OCI-LY3 (cell line): ENCODE results near the gene RIMBP3C.
"Not testable (repeated sequence)": the region's sequence is repeated elsewhere in the genome, so short reads cannot be mapped to it uniquely, and the experiment has no call there.

Experiments
- H2AFZ ChIP-seq: fragments of 200-600, 300-600 bp; shearing (Covaris generic); 2 replicates; pipeline ENCODE4 v1.6.0; 2014; ENCODE audit warnings: antibody characterized with exemption, low read depth, low read length
- H3K27ac ChIP-seq: fragments of 200-600, 300-600 bp; sonication (generic); 2 replicates; pipeline ENCODE4 v1.5.1; 2014; ENCODE audit warnings: mild to moderate bottlenecking, low read length, moderate library complexity, mixed read lengths
- H3K27me3 ChIP-seq: fragments of 200-600, 300-600 bp; sonication (generic); 2 replicates; pipeline ENCODE4 v1.6.1; 2014; ENCODE audit warnings: low read depth, low read length, mixed read lengths
- H3K36me3 ChIP-seq: fragments of 200-600, 300-600 bp; sonication (generic); replicated peaks from 2 replicates; pipeline ENCODE3; 2014; ENCODE audit warnings: low read depth, low read length, mixed read lengths
- H3K4me1 ChIP-seq: fragments of 300-600, 200-600 bp; sonication (generic); 2 replicates; pipeline ENCODE4 v1.6.1; 2014; ENCODE audit warnings: low read length, mixed read lengths
- H3K4me2 ChIP-seq: fragments of 200-600, 300-600 bp; sonication (generic); 2 replicates; pipeline ENCODE4 v1.6.1; 2014; ENCODE audit warnings: low read length, mixed read lengths
- H3K4me3 ChIP-seq: fragments of 300-600, 200-600 bp; sonication (generic); 2 replicates; pipeline ENCODE4 v1.5.1; 2014; ENCODE audit warnings: antibody characterized with exemption, mild to moderate bottlenecking, low read length, moderate library complexity
- H3K79me2 ChIP-seq: fragments of 300-600, 200-600 bp; shearing (Covaris generic); 2 replicates; pipeline ENCODE4 v1.6.1; 2014; ENCODE audit warnings: mild to moderate bottlenecking, low read length, mixed read lengths
- H3K9ac ChIP-seq: fragments of 300-600, 200-600 bp; shearing (Covaris generic); 2 replicates; pipeline ENCODE4 v1.6.0; 2014; ENCODE audit warnings: mild to moderate bottlenecking, low read length, moderate library complexity
- H3K9me3 ChIP-seq: fragments of 200-600, 300-600 bp; shearing (Covaris generic); 2 replicates; pipeline ENCODE4 v1.6.1; 2014; ENCODE audit warnings: low read length, mixed read lengths; ENCODE audit not compliant: insufficient read depth
- H4K20me1 ChIP-seq: fragments of 200-600, 300-600 bp; sonication (generic); 2 replicates; pipeline ENCODE4 v1.6.1; 2016; ENCODE audit warnings: low read length, mixed read lengths; ENCODE audit not compliant: insufficient read depth
- EZH2phosphoT487 ChIP-seq: fragments of 200-600 bp; shearing (Covaris generic); IDR thresholded peaks from 2 replicates; pipeline ENCODE4 v1.6.1; 2018; ENCODE audit warnings: antibody characterized with exemption, mixed run types, low read depth
- TF ChIP-seq, protein P1 (sequence below): fragments of 200-600, 300-600 bp; sonication (generic); IDR thresholded peaks from 2 replicates; pipeline ENCODE4 v1.5.1; 2014; ENCODE audit warnings: antibody characterized with exemption, low read length, low read depth

Gene RIMBP3C

GRCh38 chr22:21582801-21583740 lies 31.8 kb upstream of the RIMBP3C start:
- H4K20me1 ChIP-seq, result peaks cover 75% of the 10 kb centered on the region
- H3K9ac ChIP-seq, result no peak overlapping the region
- peaks cover 31% of the 10 kb centered on the region for H3K4me1 ChIP-seq

DNA sequence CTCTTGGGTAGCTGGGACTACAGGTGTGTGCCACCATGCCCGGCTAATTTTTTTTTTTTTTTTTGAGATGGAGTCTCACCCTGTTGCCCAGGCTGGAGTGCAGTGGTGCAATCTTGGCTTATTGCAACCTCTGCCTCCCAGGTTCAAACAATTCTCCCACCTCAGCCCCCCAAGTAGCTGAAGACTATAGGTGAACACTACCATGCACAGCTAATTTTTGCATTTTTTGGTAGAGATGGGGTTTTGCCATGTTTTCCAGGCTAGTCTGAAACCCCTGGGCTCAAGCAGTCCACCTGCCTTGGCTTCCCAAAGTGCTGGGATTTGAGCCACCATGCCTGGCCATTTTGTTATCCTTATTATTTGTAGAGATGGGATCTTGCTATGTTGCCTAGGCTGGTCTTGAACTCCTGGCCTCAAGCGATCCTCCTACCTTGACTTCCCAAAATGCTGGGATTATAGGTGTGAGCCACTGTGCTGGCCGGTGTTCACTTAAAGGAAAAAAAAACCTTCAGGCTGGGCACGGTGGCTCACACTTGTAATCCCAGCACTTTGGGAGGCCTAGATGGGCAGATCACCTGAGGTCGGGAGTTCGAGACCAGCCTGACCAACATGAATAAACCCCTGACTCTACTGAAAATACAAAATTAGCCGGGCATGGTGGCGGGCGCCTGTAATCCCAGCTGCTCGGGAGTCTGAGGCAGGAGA lies 29.9 kb upstream of the RIMBP3C start:
- not testable (repeated sequence) for H3K4me3 ChIP-seq, H3K4me2 ChIP-seq, H3K27ac ChIP-seq, H3K27me3 ChIP-seq, H3K9ac ChIP-seq, H3K9me3 ChIP-seq, H2AFZ ChIP-seq
- Histone ChIP-seq H3K79me2 (peaks cover 100% of the 10 kb centered on the region), H4K20me1 (peaks cover 88% of the 10 kb centered on the region), H3K4me1 (peaks cover 15% of the 10 kb centered on the region), H3K36me3 (peaks cover 27% of the 10 kb centered on the region)

More at GRCh38 chr22:21582801-21583740, 31.8 kb upstream of the RIMBP3C start:
- TF ChIP-seq EZH2phosphoT487, result no peak
- TF ChIP-seq, protein P1, sequence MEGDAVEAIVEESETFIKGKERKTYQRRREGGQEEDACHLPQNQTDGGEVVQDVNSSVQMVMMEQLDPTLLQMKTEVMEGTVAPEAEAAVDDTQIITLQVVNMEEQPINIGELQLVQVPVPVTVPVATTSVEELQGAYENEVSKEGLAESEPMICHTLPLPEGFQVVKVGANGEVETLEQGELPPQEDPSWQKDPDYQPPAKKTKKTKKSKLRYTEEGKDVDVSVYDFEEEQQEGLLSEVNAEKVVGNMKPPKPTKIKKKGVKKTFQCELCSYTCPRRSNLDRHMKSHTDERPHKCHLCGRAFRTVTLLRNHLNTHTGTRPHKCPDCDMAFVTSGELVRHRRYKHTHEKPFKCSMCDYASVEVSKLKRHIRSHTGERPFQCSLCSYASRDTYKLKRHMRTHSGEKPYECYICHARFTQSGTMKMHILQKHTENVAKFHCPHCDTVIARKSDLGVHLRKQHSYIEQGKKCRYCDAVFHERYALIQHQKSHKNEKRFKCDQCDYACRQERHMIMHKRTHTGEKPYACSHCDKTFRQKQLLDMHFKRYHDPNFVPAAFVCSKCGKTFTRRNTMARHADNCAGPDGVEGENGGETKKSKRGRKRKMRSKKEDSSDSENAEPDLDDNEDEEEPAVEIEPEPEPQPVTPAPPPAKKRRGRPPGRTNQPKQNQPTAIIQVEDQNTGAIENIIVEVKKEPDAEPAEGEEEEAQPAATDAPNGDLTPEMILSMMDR, result no peak
- Histone ChIP-seq H2AFZ (no peak overlapping the region), H3K79me2 (peaks cover 96% of the 10 kb centered on the region), H3K4me3 (no peak overlapping the region), H3K4me2 (0 out of 2 replicates have a peak overlapping the region, but pooled peaks have one; percentile 10), H3K36me3 (peaks cover 20% of the 10 kb centered on the region), H3K9me3 (no peaks in the 10 kb centered on the region), H3K27ac (peak overlapping the region; percentile 47), H3K27me3 (no peaks in the 10 kb centered on the region)

DNA sequence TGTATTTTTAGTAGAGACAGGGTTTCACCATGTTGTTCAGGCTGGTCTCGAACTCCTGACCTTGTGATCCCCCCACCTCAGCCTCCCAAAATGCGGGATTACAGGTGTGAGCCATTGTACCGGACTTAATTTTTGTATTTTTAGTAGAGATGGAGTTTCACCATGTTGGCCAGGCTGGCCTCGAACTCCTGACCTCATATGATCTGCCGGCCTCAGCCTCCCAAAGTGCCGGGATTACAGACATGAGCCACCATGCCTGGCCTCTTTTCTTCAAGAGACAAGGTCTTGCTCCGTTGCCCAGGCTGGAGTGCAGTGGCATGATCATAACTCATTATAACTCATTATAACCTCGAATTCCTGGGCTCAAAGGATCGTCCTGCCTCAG lies 29.4 kb upstream of the RIMBP3C start:
- H4K20me1 ChIP-seq, result peaks cover 89% of the 10 kb centered on the region
- H3K9me3 ChIP-seq, result not testable (repeated sequence)
- H3K36me3 ChIP-seq, result peaks cover 24% of the 10 kb centered on the region

DNA sequence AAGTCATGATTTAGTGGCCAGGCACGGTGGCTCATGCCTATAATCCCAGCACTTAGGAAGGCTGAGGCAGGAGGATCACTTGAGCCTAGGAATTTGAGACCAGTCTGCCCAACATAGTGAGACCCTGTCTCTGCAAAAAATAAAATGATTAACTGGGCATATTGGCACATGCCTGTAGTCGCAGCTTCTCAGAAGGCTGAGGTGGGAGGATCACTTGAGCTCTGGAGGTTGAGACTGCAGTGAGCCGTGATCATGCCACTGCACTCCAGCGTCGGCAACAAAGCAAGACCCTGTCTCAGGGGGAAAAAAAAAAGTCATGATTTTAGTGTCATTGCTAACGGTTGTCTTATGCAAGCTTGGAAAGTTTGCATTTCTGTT lies 28.2 kb upstream of the RIMBP3C start:
- H4K20me1 ChIP-seq, result peaks cover 91% of the 10 kb centered on the region
- no peaks in the 10 kb centered on the region for H3K27me3 ChIP-seq
- no peaks in the 10 kb centered on the region for H3K9me3 ChIP-seq
- H3K4me1 ChIP-seq, result peaks cover 10% of the 10 kb centered on the region
- no peak overlapping the region for H3K27ac ChIP-seq
- no peak overlapping the region for H2AFZ ChIP-seq
- no peak overlapping the region for H3K4me3 ChIP-seq
- TF ChIP-seq, protein P1, result no peak
- no peak for TF ChIP-seq EZH2phosphoT487
- no peak overlapping the region for H3K9ac ChIP-seq
- peaks cover 18% of the 10 kb centered on the region for H3K36me3 ChIP-seq
- H3K4me2 ChIP-seq, result no peak overlapping the region
- H3K79me2 ChIP-seq, result peaks cover 100% of the 10 kb centered on the region

More for the DNA sequence above, 29.4 kb upstream of the RIMBP3C start:
- H3K4me3 ChIP-seq, H3K4me2 ChIP-seq, H2AFZ ChIP-seq, H3K27ac ChIP-seq, H3K9ac ChIP-seq, H3K27me3 ChIP-seq: not testable (repeated sequence)
- Histone ChIP-seq H3K4me1 (peaks cover 13% of the 10 kb centered on the region), H3K79me2 (peaks cover 100% of the 10 kb centered on the region)
